Esophagus squamous epithelium (tissue), 4 donors: ENCODE measurements around the gene ATP5IF1.

Experiments used
- POLR2A ChIP-seq, 4 donors: fragments of 450-650 bp; IDR thresholded peaks; one replicate each; pipeline ENCODE4 v1.6.1; 2017; ENCODE audit warnings: antibody characterized with exemption in 4 of 4, mild to moderate bottlenecking in 4 of 4, moderate library complexity in 3 of 4
- TF ChIP-seq, protein P1 (sequence below), 6 experiments: fragments of 450-650 bp in 4 of 6; fragments of 200-600 bp in 2 of 6; sonication (generic) in 2 of 6; IDR thresholded peaks; one replicate each; pipeline ENCODE4 v1.5.1; 2016 to 2019; ENCODE audit warnings: antibody characterized with exemption in 6 of 6, mild to moderate bottlenecking in 4 of 6, moderate library complexity in 4 of 6

DNA sequence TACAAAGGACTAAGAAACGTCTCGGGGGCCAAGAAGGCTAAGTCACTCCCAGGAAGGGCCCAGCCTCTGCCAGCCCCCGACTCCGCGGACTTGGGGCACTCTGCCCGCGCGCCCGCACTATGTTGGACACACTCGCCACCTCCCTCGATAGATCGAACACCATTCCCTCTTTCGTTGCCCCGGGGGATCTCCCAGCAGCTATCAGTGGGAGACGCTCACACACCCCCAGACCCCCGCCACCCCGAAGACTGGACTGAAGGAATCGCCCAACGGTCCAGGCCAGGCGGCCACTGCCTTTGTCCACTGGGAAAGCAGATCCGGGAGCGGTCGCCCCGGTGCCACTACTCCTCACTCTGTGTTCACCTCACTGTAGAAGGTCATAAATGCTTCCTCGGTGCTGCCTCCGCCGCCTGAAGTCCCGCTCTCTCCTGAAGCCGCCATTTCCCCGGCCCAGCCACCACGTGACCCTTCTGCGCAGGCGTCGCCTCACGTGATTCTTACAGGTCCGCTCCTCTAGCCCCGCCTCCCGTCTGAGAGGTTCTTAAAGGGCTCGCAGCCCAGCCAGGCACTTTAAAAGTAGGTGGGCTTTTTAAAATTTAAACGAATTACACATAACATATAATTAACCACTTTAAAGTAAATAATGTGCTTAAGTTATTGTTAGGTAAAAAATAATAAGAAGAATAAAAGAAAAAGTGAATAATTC, 3.2 kb upstream of the ATP5IF1 start, which contains the start of gene DNAJC8:
- TF ChIP-seq, protein P1, sequence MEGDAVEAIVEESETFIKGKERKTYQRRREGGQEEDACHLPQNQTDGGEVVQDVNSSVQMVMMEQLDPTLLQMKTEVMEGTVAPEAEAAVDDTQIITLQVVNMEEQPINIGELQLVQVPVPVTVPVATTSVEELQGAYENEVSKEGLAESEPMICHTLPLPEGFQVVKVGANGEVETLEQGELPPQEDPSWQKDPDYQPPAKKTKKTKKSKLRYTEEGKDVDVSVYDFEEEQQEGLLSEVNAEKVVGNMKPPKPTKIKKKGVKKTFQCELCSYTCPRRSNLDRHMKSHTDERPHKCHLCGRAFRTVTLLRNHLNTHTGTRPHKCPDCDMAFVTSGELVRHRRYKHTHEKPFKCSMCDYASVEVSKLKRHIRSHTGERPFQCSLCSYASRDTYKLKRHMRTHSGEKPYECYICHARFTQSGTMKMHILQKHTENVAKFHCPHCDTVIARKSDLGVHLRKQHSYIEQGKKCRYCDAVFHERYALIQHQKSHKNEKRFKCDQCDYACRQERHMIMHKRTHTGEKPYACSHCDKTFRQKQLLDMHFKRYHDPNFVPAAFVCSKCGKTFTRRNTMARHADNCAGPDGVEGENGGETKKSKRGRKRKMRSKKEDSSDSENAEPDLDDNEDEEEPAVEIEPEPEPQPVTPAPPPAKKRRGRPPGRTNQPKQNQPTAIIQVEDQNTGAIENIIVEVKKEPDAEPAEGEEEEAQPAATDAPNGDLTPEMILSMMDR (IDR thresholded peaks at IDR 0.05), result peak in 2 of 6 experiments; percentile 9 to 19
- peak in 3 of 4 donors; percentile 52 to 84 (median 79) for TF ChIP-seq POLR2A (IDR thresholded peaks at IDR 0.05)
